ENCODE results near the gene SKOR2. TPM values are rescaled to one million over a fixed set of nuclear protein-coding genes. Genes with fewer than 3 reads are reported as not detected.

The SKOR2 gene
- total RNA-seq, 4 donors from 2014 or later = not detected

- no peak for TF ChIP-seq CTCF (IDR thresholded peaks at IDR 0.05; ENCODE audit: low read depth)
Measured at GRCh38 chr18:47253101-47253654, 1.7 kb upstream of the SKOR2 start.

GRCh38 chr18:47250391-47251046 is 941 bp downstream of the SKOR2 start:
- TF ChIP-seq CTCF (IDR thresholded peaks at IDR 0.05; ENCODE audit: low read depth) = no peak

- no peak for TF ChIP-seq CTCF (IDR thresholded peaks at IDR 0.05; ENCODE audit: low read depth)
Measured at GRCh38 chr18:47249314-47249981, 2.0 kb downstream of the SKOR2 start.

- TF ChIP-seq CTCF (IDR thresholded peaks at IDR 0.05; ENCODE audit: low read depth) = no peak
Measured at GRCh38 chr18:47248604-47249313, 2.7 kb downstream of the SKOR2 start.

- no peak for TF ChIP-seq CTCF (IDR thresholded peaks at IDR 0.05; ENCODE audit: low read depth)
Measured at GRCh38 chr18:47248115-47248603, 3.3 kb downstream of the SKOR2 start.

GRCh38 chr18:47247416-47248114 is 3.9 kb downstream of the SKOR2 start:
- no peak for TF ChIP-seq CTCF (IDR thresholded peaks at IDR 0.05; ENCODE audit: low read depth)

All from subcutaneous adipose tissue (tissue), 4 donors.